GM21786 (cell line): ENCODE results near the gene TTLL5.

ENCODE experiments used
- ATAC-seq: cut with Tn5 transposase; IDR thresholded peaks from one replicate; pipeline ENCODE4 v1.9.1; 2021; ENCODE audit not compliant: unreplicated experiment

TTLL5 gene

GRCh38 chr14:75794615-75795038, 133.6 kb downstream of the TTLL5 start:
- ATAC-seq, result no peak

DNA sequence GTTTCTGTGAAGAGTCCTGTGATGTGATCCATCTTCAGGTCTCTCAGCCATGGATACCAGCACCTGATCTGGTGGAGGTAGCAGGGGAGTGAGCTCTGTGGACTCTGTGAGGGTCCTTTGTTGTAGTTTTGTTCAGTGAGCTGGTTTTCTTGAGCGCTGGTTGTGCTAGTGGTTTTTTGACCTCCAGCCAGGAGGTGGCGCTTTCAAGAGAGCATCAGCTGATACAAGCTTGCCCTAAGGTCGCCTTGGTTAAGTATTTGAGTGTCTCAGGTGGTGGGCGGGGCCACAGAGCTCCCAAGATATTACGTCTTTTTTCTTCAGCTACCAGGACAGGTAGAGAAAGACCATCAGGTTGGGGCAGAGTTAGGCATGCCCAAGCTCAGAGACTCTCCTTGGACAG, 139.7 kb downstream of the TTLL5 start:
- ATAC-seq, result no peak

DNA sequence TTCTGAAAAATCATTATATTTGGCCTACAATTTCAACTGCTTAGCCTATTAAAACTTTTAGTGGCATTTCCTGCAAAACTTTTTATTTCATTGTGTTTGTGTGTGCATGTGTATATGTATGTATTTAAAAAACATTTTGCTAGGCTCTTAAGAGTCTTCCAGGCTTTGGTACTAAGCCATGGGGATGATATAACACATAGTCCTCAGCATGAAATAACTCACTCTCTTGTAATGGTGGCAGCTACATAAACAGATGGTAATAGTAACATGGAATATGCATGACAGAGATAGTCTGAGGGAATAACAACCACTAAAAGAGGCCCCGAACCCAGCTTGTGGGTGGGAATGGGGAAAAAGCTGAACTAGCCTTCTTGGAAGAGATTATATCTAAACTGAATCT, 141.4 kb downstream of the TTLL5 start:
- ATAC-seq, result no peak

DNA sequence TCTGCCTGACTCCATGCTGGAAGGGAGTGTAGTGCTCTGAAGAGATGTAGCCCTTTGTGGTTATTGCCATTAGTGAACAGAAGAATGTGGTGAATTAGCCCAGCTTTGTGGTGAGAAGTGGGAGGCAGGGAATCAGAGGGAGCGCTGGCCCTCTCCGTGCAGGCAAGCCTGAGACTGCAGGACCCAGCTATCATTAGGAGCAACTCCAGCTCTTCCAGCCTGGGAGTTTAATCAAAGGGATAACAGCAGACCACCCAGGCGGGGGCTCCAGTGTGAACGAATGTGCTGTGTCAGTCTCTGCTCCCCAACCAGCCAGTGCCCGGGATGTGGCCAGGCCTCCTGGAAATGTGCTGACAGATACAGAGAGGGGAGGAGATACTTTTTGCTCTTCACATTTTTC, 142.7 kb downstream of the TTLL5 start:
- ATAC-seq, result no peak

GRCh38 chr14:75804570-75805275, 143.7 kb downstream of the TTLL5 start:
- ATAC-seq, result no peak

DNA sequence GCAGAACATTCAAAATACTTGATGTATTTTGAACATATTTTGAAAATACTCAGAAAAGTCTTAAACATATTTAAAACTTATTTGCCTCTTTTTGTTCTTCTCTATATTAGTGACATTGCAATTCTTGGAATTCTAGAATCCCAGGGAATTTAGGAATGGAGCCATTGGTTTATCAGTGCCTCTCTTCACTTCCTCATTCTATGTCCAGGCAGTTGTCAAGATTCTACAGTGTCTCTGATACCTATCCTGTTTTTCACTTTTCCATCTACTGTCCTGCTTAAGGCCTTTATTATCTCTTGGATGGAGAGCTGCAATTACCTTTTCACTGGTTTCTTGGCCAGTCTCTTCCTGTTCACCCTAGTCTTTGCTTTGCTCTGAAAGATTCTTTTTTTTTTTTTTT, 144.6 kb downstream of the TTLL5 start:
- no peak for ATAC-seq

DNA sequence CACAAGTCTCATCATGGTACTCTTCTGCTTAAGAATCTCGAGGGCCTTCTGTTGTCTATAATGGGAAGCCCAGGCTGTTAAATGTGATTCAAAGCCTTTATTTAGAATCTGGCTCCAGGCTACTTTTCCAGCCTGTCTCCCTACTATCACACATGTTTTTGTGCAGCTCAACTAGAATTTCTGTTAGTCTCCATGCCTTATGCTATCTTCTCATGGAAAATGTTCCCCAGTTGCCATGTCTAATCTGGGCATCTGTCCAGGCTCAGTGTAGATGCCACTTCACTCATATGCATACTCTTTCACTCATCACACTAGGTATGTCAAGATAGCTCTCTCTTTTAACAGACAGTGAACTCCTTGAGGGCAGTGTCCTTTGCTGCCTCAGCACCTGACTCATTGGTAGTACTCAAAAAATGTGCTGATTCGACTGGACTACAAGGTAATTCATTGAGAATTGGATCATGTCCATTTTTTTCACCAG, 145.3 kb downstream of the TTLL5 start:
- ATAC-seq, result no peak

DNA sequence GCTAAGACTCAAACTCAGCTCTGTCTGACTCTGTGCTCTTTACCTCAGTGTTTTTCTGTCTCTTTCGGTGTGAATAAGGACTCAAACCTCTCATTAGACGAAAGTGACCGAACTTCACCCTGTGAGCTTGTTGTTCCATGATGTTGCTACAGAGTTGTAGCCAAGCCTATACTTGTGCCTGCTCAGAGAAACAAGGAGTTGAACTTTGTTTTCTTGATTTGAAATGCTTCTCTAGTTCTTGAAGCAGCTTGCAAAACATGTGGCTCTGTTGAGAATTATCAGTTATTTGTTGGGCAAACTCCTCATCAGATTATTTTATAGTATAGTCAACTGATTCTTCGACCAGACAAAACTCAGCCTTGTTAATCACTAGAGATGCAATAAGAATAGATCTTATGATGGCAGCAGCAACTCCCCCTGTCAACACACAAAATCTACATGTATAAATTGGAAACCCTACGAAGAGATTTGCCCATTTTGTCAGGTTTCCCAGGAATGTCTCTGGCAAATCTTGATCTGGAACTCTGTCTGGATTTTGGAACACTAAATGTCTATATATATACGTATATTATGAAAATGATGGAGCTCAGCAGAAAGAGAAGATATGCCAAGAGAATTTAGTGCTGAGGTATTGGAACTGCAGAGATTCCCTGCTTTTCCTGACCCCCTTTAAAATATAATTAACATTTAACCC, 146.8 kb downstream of the TTLL5 start:
- ATAC-seq, result no peak

DNA sequence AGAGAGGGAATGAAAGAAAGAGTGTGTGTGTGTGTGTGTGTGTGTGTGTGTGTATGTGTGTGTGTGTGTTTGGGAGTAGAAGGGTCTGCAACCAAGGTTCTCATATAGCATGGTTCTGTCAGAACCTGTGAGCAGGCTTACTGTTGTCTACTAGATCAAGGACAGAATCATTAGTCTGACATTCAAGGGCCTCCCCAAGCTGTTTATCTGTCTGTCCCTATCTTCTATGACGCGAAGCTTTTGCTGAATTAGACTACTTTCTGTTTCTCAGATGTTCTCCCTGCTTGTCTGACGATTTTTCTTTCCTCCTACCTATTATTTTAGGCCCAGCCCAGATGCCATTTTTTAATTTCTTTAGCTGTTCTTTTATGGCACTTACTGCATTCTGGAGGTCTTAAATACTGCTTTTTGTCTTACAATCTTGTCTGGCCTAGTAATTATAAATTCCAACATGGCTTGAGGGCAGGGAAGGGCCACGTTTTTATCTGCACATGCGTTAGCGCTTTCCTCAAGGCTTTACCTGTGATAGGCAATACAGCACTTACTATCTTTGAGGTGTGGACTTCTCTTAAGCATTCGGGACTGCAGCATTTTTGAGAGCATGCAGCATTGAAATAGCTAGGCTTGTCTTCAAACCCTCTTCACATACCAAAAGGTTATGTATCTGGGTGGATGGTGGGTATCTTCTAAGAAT, 150.2 kb downstream of the TTLL5 start:
- no peak for ATAC-seq

DNA sequence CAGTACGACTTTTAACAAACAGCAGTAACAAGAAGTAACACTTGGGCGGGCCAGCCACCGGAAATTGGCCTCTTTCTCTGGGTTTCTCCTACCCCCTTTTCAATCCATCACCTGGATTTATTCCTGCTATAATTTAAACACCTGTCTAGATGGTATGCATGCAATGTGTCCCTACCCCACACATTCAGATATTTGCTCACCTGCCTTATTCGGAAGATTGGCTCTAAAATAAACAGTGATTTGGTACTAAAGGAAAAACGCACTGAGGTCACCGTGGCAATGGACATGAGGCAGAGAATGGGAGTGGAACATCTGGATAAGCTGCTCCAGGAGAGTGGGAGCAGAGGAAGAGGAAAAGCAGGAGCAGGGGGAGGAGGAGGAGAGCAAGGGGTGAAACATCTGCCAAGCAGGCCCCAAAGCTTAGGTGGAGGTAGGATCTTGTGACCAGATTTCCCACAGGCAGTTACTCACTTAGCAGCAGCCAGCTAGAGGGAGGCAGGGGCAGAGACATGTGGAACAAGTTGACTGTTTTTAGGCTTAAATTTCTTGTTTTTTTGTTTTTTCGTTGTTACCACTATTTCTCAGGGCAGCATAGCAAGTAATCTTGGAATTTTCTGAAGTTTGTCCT, 150.9 kb downstream of the TTLL5 start:
- ATAC-seq, result no peak

- no peak for ATAC-seq
These were observed 151.6 kb downstream of the TTLL5 start for GRCh38 chr14:75812622-75813021.

DNA sequence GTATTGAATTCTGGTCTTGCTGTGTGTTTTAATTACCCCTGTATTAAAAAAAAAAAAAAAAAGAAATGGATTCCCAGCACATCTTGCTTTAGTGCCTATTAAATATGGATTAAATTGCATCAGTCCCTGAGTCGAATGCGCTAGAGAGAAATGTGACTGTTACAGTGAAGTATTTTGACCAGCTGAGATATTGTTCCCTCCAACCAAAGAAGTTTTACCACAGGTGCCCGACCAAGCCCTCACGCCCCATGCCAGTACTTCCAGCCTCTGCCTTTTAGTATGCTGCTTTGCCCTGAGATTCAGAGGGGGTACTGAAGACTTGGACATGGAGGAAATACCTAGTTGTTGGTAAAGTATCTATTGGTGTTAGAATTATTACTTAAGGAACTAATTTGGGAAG, 159.7 kb downstream of the TTLL5 start:
- no peak for ATAC-seq

GRCh38 chr14:75821831-75822521, 160.9 kb downstream of the TTLL5 start:
- ATAC-seq, result no peak

- no peak for ATAC-seq
These were observed 161.6 kb downstream of the TTLL5 start for GRCh38 chr14:75822522-75823141.

DNA sequence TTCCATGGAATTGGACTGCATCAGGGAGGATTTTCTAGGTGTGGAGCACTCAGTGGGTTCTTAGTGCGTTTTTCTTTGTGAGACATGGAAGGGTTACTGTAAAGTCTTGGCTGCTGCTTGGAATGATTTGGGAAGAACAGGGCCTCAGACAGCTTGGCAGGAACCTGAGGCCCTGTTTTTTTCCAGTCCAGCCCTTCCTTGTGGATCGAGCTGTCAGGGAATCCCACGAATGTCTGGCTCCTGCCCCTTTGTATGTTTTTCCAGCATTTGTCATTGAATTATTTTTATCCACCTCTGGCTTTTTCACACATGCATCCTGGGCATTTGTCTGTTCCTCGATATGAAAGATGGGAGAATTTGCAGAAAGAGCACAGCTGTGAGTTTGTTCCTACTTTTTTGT, 162.3 kb downstream of the TTLL5 start:
- ATAC-seq, result no peak

DNA sequence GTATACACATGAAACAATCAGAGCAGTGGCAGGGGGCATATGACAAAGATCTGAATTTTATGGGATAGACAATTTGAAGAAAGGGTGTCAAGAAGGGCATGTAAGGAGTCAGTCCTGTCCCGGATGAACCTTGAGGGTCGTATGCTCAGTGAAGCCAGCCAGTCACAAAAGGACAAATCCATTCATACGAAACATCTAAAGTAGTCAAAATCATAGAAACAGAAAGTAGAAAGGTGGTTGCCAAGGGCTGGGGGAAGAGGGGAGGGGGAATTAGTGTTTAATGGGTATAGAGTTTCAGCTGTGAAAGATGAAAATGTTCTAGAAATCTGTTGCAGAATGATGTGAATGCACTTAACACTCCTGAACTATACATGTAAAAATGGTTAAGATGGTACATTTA, 163.3 kb downstream of the TTLL5 start:
- no peak for ATAC-seq

GRCh38 chr14:75825147-75825592, 164.1 kb downstream of the TTLL5 start:
- ATAC-seq, result no peak

GRCh38 chr14:75826599-75826998, 165.6 kb downstream of the TTLL5 start:
- no peak for ATAC-seq

GRCh38 chr14:75827331-75827730, 166.3 kb downstream of the TTLL5 start:
- ATAC-seq, result no peak

- no peak for ATAC-seq
These were observed 168.3 kb downstream of the TTLL5 start for GRCh38 chr14:75829316-75829715.
